ENCODE results near the gene HAO2. TPM values are rescaled to one million over a fixed set of nuclear protein-coding genes. Genes with fewer than 3 reads are reported as not detected.

The HAO2 gene
- total RNA-seq, 3 donors from 2014 or later (not counting 1 experiment from before 2014, with no cell fraction given) = not detected

DNA sequence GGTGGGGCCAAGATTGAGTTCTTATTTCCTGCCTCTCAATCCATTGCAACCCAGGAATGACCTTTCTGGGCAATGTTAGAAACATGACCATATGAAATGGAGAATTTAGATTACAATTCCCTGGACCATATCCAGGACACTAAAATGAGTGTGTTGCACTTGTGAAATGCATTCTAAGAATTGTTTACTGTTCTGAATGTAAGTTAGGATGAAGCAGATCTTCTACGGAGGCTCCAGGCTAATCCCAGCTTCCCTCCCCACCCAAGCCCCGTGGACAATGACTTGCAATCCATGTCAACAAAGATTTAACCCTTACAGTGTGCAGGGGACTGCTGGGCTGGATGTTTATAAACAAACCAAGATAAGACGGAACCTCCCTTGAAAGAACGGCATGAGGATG is 31.7 kb upstream of the HAO2 start:
- Mint-ChIP-seq H3K4me3 (no peak overlapping the region), H3K4me1 (no peaks in the 10 kb centered on the region), H3K27me3 (ENCODE audit: low read depth in 2 of 2) (peaks cover 0 to 3% of the 10 kb centered on the region in 2 donors), H3K27ac (no peak overlapping the region), H3K36me3 (no peaks in the 10 kb centered on the region), H3K9me3 (no peaks in the 10 kb centered on the region)
- H3K27me3 ChIP-seq (ENCODE audit: control insufficient read depth, insufficient read depth, low read length) = no peaks in the 10 kb centered on the region
- H3K36me3 ChIP-seq (ENCODE audit: control insufficient read depth, insufficient read depth, low read length) = no peaks in the 10 kb centered on the region
- H3K9me3 ChIP-seq (ENCODE audit: control insufficient read depth, insufficient read depth, low read length) = no peaks in the 10 kb centered on the region
- WGBS (ENCODE audit: insufficient coverage) = 100% methylated on average over 2 of the region's 4 CpGs
- TF ChIP-seq CTCF (IDR thresholded peaks at IDR 0.05) = no peak
- no peaks in the 10 kb centered on the region for H3K4me1 ChIP-seq (ENCODE audit: control insufficient read depth, insufficient read depth, low read length)
- H3K4me3 ChIP-seq (ENCODE audit: low read length) = no peak overlapping the region
- intact Hi-C loops (cut with micrococcal nuclease) = no loop called here
- H3K27ac ChIP-seq (ENCODE audit: low read length) = no peak overlapping the region
- DNase-seq (no peak), ATAC-seq (no peak)

GRCh38 chr1:119338004-119338403 is 30.6 kb upstream of the HAO2 start:
- peaks cover 0 to 3% of the 10 kb centered on the region in 2 donors for H3K27me3 Mint-ChIP-seq (ENCODE audit: low read depth in 2 of 2)
- Histone ChIP-seq H3K27me3 (ENCODE audit: control insufficient read depth, insufficient read depth, low read length) (no peaks in the 10 kb centered on the region), H3K4me1 (ENCODE audit: control insufficient read depth, insufficient read depth, low read length) (no peaks in the 10 kb centered on the region), H3K36me3 (ENCODE audit: control insufficient read depth, insufficient read depth, low read length) (no peaks in the 10 kb centered on the region), H3K27ac (ENCODE audit: low read length) (no peak overlapping the region), H3K4me3 (ENCODE audit: low read length) (no peak overlapping the region), H3K9me3 (ENCODE audit: control insufficient read depth, insufficient read depth, low read length) (no peaks in the 10 kb centered on the region)
- H3K4me3 Mint-ChIP-seq = no peak overlapping the region
- TF ChIP-seq CTCF (IDR thresholded peaks at IDR 0.05) = no peak
- H3K4me1 Mint-ChIP-seq = no peaks in the 10 kb centered on the region
- DNase-seq (no peak), ATAC-seq (no peak)
- no peaks in the 10 kb centered on the region for H3K9me3 Mint-ChIP-seq
- 90% methylated on average over 2 of the region's 2 CpGs for WGBS (ENCODE audit: insufficient coverage)
- no peaks in the 10 kb centered on the region for H3K36me3 Mint-ChIP-seq
- H3K27ac Mint-ChIP-seq = no peak overlapping the region
- intact Hi-C loops (cut with micrococcal nuclease) = no loop called here

DNA sequence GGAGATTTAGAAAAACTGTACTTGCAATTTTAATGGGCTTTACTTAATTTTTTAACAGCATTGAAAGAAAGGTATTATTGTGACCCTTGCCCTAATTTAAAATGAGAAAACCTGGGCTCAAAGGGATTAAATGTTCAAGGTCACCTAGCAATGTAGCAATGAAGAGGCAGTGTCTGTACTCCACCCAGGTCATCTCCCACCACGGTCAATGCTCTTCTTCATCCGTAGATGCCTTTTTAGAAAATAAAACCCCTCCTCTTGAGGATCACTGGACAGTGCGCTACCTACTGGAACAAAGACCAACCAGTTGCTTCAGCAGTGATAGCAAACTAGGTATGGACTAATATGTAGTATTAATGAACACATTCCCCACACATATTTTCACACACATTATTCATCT is 29.8 kb upstream of the HAO2 start:
- H3K27ac ChIP-seq (ENCODE audit: low read length) = no peak overlapping the region
- no peaks in the 10 kb centered on the region for H3K27me3 ChIP-seq (ENCODE audit: control insufficient read depth, insufficient read depth, low read length)
- H3K4me1 ChIP-seq (ENCODE audit: control insufficient read depth, insufficient read depth, low read length) = no peaks in the 10 kb centered on the region
- ATAC-seq = no peak
- Mint-ChIP-seq H3K4me3 (no peak overlapping the region), H3K9me3 (no peaks in the 10 kb centered on the region), H3K4me1 (no peaks in the 10 kb centered on the region), H3K36me3 (no peaks in the 10 kb centered on the region), H3K27ac (no peak overlapping the region), H3K27me3 (ENCODE audit: low read depth in 2 of 2) (peaks cover 0 to 3% of the 10 kb centered on the region in 2 donors)
- no peaks in the 10 kb centered on the region for H3K9me3 ChIP-seq (ENCODE audit: control insufficient read depth, insufficient read depth, low read length)
- intact Hi-C loops (cut with micrococcal nuclease) = no loop called here
- no peak for DNase-seq
- 95% methylated on average over 2 of the region's 3 CpGs for WGBS (ENCODE audit: insufficient coverage)
- no peak overlapping the region for H3K4me3 ChIP-seq (ENCODE audit: low read length)
- TF ChIP-seq CTCF (IDR thresholded peaks at IDR 0.05) = no peak
- no peaks in the 10 kb centered on the region for H3K36me3 ChIP-seq (ENCODE audit: control insufficient read depth, insufficient read depth, low read length)

DNA sequence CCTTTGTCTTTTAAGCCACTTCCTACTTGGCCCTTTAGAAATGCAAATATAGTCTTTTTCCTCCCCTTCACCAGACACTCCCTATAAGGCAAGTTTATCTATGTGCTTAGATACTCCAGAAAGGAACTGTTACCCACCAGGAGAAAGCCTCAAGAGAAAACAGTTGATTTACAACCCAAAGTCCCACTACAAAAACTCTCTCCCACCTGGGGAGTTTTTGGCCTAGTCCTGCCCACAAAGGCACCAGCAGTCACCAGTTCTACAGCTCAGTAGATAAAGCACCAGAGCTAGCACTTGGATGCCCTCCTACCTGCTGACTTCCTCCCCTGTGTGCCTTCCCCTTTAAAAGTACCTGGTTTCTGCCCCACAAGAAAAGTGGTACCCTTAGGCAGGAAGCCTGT is 27.7 kb upstream of the HAO2 start:
- Mint-ChIP-seq H3K27ac (no peak overlapping the region), H3K4me3 (no peak overlapping the region), H3K9me3 (no peaks in the 10 kb centered on the region), H3K27me3 (ENCODE audit: low read depth in 2 of 2) (peaks cover 0 to 3% of the 10 kb centered on the region in 2 donors), H3K4me1 (no peaks in the 10 kb centered on the region), H3K36me3 (no peaks in the 10 kb centered on the region)
- Histone ChIP-seq H3K27me3 (ENCODE audit: control insufficient read depth, insufficient read depth, low read length) (no peaks in the 10 kb centered on the region), H3K4me1 (ENCODE audit: control insufficient read depth, insufficient read depth, low read length) (no peaks in the 10 kb centered on the region), H3K27ac (ENCODE audit: low read length) (no peak overlapping the region), H3K9me3 (ENCODE audit: control insufficient read depth, insufficient read depth, low read length) (no peaks in the 10 kb centered on the region), H3K36me3 (ENCODE audit: control insufficient read depth, insufficient read depth, low read length) (no peaks in the 10 kb centered on the region), H3K4me3 (ENCODE audit: low read length) (no peak overlapping the region)
- DNase-seq = no peak
- intact Hi-C loops (cut with micrococcal nuclease) = no loop called here
- no peak for TF ChIP-seq CTCF (IDR thresholded peaks at IDR 0.05)
- no peak for ATAC-seq

Data from natural killer cell (primary cell).